Measurements from ENCODE around the gene CR1. TPM values are rescaled to one million over a fixed set of nuclear protein-coding genes. Genes with fewer than 3 reads are reported as not detected.
A peak's percentile ranks its signal among the peaks of the same experiment; 100 is the strongest.
"Not testable (repeated sequence)": the region's sequence is repeated elsewhere in the genome, so short reads cannot be mapped to it uniquely, and the experiment has no call there.

Gene CR1
- total and polyA plus RNA-seq, 9 donors = 0.25 to 5.8 (median 1.2) TPM

GRCh38 chr1:207578796-207579435, 83.0 kb downstream of the CR1 start:
- TF ChIP-seq POLR2A (IDR thresholded peaks at IDR 0.05) (no peak), EP300 (IDR thresholded peaks at IDR 0.05) (no peak)
- TF ChIP-seq, protein P1, sequence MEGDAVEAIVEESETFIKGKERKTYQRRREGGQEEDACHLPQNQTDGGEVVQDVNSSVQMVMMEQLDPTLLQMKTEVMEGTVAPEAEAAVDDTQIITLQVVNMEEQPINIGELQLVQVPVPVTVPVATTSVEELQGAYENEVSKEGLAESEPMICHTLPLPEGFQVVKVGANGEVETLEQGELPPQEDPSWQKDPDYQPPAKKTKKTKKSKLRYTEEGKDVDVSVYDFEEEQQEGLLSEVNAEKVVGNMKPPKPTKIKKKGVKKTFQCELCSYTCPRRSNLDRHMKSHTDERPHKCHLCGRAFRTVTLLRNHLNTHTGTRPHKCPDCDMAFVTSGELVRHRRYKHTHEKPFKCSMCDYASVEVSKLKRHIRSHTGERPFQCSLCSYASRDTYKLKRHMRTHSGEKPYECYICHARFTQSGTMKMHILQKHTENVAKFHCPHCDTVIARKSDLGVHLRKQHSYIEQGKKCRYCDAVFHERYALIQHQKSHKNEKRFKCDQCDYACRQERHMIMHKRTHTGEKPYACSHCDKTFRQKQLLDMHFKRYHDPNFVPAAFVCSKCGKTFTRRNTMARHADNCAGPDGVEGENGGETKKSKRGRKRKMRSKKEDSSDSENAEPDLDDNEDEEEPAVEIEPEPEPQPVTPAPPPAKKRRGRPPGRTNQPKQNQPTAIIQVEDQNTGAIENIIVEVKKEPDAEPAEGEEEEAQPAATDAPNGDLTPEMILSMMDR (IDR thresholded peaks at IDR 0.05) = no peak
- WGBS, 3 donors = 55 to 63% (median 61%) methylated on average over 5 of the region's 5 CpGs
- Histone ChIP-seq H3K27ac (no peak overlapping the region), H3K9me3 (no peaks in the 10 kb centered on the region), H3K36me3 (no peaks in the 10 kb centered on the region), H3K4me3 (no peak overlapping the region), H3K4me1 (ENCODE audit: insufficient read depth) (no peaks in the 10 kb centered on the region), H3K27me3 (no peaks in the 10 kb centered on the region)
- intact Hi-C loops (cut with DNase I) = no loop called here
- DNase-seq = no peak

- no peaks in the 10 kb centered on the region for H3K27me3 ChIP-seq
- WGBS, 3 donors = 7 to 12% (median 12%) methylated on average over 4 of the region's 4 CpGs
- H3K4me3 ChIP-seq = no peak overlapping the region
- H3K4me1 ChIP-seq (ENCODE audit: insufficient read depth) = no peaks in the 10 kb centered on the region
- intact Hi-C loops (cut with DNase I) = no loop called here
- DNase-seq = peak in 1 of 5 donors; percentile 19
- TF ChIP-seq POLR2A (IDR thresholded peaks at IDR 0.05) = no peak
- TF ChIP-seq EP300 (IDR thresholded peaks at IDR 0.05) = no peak
- TF ChIP-seq, protein P1 (IDR thresholded peaks at IDR 0.05) = no peak
- no peaks in the 10 kb centered on the region for H3K9me3 ChIP-seq
- no peak overlapping the region for H3K27ac ChIP-seq
- H3K36me3 ChIP-seq = no peaks in the 10 kb centered on the region
Observed at GRCh38 chr1:207579436-207579799, 83.5 kb downstream of the CR1 start.

GRCh38 chr1:207581496-207582153, 85.7 kb downstream of the CR1 start:
- DNase-seq = no peak
- intact Hi-C loops (cut with DNase I) = no loop called here
- 40 to 47% (median 44%) methylated on average over 8 of the region's 8 CpGs for WGBS, 3 donors
- Histone ChIP-seq H3K36me3 (no peaks in the 10 kb centered on the region), H3K27me3 (no peaks in the 10 kb centered on the region), H3K9me3 (no peaks in the 10 kb centered on the region), H3K27ac (no peak overlapping the region), H3K4me3 (no peak overlapping the region), H3K4me1 (ENCODE audit: insufficient read depth) (no peaks in the 10 kb centered on the region)
- TF ChIP-seq, protein P1 (IDR thresholded peaks at IDR 0.05) = no peak
- no peak for TF ChIP-seq POLR2A (IDR thresholded peaks at IDR 0.05)
- TF ChIP-seq EP300 (IDR thresholded peaks at IDR 0.05) = no peak

GRCh38 chr1:207589506-207589905, 93.5 kb downstream of the CR1 start:
- H3K9me3 ChIP-seq; H3K4me3 ChIP-seq; intact Hi-C loops (cut with DNase I); H3K4me1 ChIP-seq (ENCODE audit: insufficient read depth); H3K27ac ChIP-seq; H3K27me3 ChIP-seq; DNase-seq; H3K36me3 ChIP-seq: not testable (repeated sequence)
- 92 to 95% (median 95%) methylated on average over 4 of the region's 4 CpGs for WGBS, 3 donors

GRCh38 chr1:207591205-207591604, 95.2 kb downstream of the CR1 start:
- H3K9me3 ChIP-seq; intact Hi-C loops (cut with DNase I); DNase-seq; H3K27ac ChIP-seq; H3K27me3 ChIP-seq; H3K4me3 ChIP-seq; H3K4me1 ChIP-seq (ENCODE audit: insufficient read depth); H3K36me3 ChIP-seq: not testable (repeated sequence)
- 76 to 85% (median 84%) methylated on average over 5 of the region's 5 CpGs for WGBS, 3 donors

- H3K4me1 ChIP-seq (ENCODE audit: insufficient read depth); DNase-seq; H3K4me3 ChIP-seq; H3K36me3 ChIP-seq; H3K27me3 ChIP-seq; intact Hi-C loops (cut with DNase I); H3K27ac ChIP-seq; H3K9me3 ChIP-seq: not testable (repeated sequence)
- WGBS, 3 donors = 86 to 93% (median 92%) methylated on average over 4 of the region's 4 CpGs
Observed at GRCh38 chr1:207594095-207594494, 98.1 kb downstream of the CR1 start.

Measured in ovary (tissue), 9 donors.